GM23338 (cell line): Measurements from ENCODE around the gene XXYLT1. TPM values are rescaled to one million over a fixed set of nuclear protein-coding genes. Genes with fewer than 3 reads are reported as not detected.
A peak's percentile ranks its signal among the peaks of the same experiment; 100 is the strongest.

Experiments
- ATAC-seq: fragments of 200-7000 bp; cut with Tn5 transposase; 3 replicates; pipeline ENCODE4 v1.9.1; 2020
- DNase-seq: peaks from one replicate; pipeline ENCODE4 v3.0.0-alpha.2; 2015; ENCODE audit warnings: low spot score
- H2AFZ ChIP-seq: fragments of 200-600 bp; sonication (generic); 2 replicates; pipeline ENCODE4 v1.8.0; 2016; ENCODE audit warnings: antibody characterized with exemption, mild to moderate bottlenecking, moderate library complexity
- H3F3A ChIP-seq: fragments of 200-600 bp; sonication (generic); replicated peaks from 2 replicates; pipeline ENCODE4 v1.8.0; 2017; ENCODE audit warnings: antibody characterized with exemption, mixed run types, low read depth
- H3K27ac ChIP-seq: fragments of 200-600 bp; sonication (generic); 2 replicates; pipeline ENCODE4 v1.6.1; 2016; ENCODE audit warnings: low read depth
- H3K27me3 ChIP-seq: fragments of 200-600 bp; sonication (generic); 2 replicates; pipeline ENCODE4 v1.8.0; 2016; ENCODE audit warnings: mild to moderate bottlenecking, mixed run types, moderate library complexity; ENCODE audit not compliant: insufficient read depth
- H3K36me3 ChIP-seq: fragments of 200-600 bp; sonication (generic); 2 replicates; pipeline ENCODE4 v1.8.0; 2016; ENCODE audit warnings: mild to moderate bottlenecking; ENCODE audit not compliant: insufficient read depth
- H3K4me1 ChIP-seq: fragments of 200-600 bp; sonication (generic); 2 replicates; pipeline ENCODE4 v1.8.0; 2016; ENCODE audit warnings: mild to moderate bottlenecking, moderate library complexity; ENCODE audit not compliant: insufficient read depth
- H3K4me2 ChIP-seq: fragments of 200-600 bp; sonication (generic); 2 replicates; pipeline ENCODE4 v1.7.1; 2017; ENCODE audit warnings: mixed run types
- H3K4me3 ChIP-seq: fragments of 200-600 bp; sonication (generic); 2 replicates; pipeline ENCODE4 v1.6.1; 2016; ENCODE audit warnings: mixed run types
- H3K79me2 ChIP-seq: fragments of 200-600 bp; sonication (generic); replicated peaks from 2 replicates; pipeline ENCODE4 v1.8.0; 2017; ENCODE audit warnings: mild to moderate bottlenecking; ENCODE audit not compliant: insufficient read depth
- H3K9me2 ChIP-seq: fragments of 200-600 bp; sonication (generic); 2 replicates; pipeline ENCODE4 v1.8.0; 2017; ENCODE audit not compliant: insufficient read depth
- H4K20me1 ChIP-seq: fragments of 200-600 bp; sonication (generic); replicated peaks from 2 replicates; pipeline ENCODE4 v1.8.0; 2017; ENCODE audit warnings: mild to moderate bottlenecking; ENCODE audit not compliant: insufficient read depth
- H3K27ac Mint-ChIP-seq: 2 replicates; pipeline ENCODE4 v1.8.0; 2020; ENCODE audit warnings: inconsistent platforms, mild to moderate bottlenecking, moderate library complexity, mixed read lengths
- H3K27me3 Mint-ChIP-seq: 3 replicates; pipeline ENCODE4 v1.8.0; 2022; ENCODE audit warnings: low read depth, mild to moderate bottlenecking, moderate library complexity, mixed read lengths, inconsistent platforms; ENCODE audit not compliant: insufficient read depth, poor library complexity
- H3K36me3 Mint-ChIP-seq: 3 replicates; pipeline ENCODE4 v1.8.0; 2021; ENCODE audit warnings: low read depth, mild to moderate bottlenecking, inconsistent platforms, moderate library complexity, mixed read lengths
- H3K4me1 Mint-ChIP-seq: 3 replicates; pipeline ENCODE4 v1.8.0; 2020; ENCODE audit warnings: mild to moderate bottlenecking, inconsistent platforms, mixed read lengths
- H3K4me3 Mint-ChIP-seq: 3 replicates; pipeline ENCODE4 v1.8.0; 2021; ENCODE audit warnings: moderate library complexity, mild to moderate bottlenecking, inconsistent platforms, mixed read lengths
- H3K9me3 Mint-ChIP-seq: 3 replicates; pipeline ENCODE4 v1.8.0; 2020; ENCODE audit warnings: moderate library complexity, mild to moderate bottlenecking, inconsistent platforms, mixed read lengths
- CREB1 ChIP-seq: fragments of 250-450 bp; sonication (Bioruptor Pico); IDR thresholded peaks from 2 replicates; pipeline ENCODE4 v1.5.0; 2020; ENCODE audit warnings: low read depth, mild to moderate bottlenecking, moderate library complexity
- CTCF ChIP-seq, 2 experiments: fragments of 200-600 bp in 1 of 2; sonication (generic) in 1 of 2; conservative IDR thresholded peaks; 2 replicates each; pipeline versions ENCODE4 v1.5.1 to v1.6.1; 2016 to 2017; ENCODE audit warnings: antibody characterized with exemption in 2 of 2, low read depth in 2 of 2, mild to moderate bottlenecking in 2 of 2, moderate library complexity in 1 of 2
- ETS1 ChIP-seq: IDR thresholded peaks from 2 replicates; pipeline ENCODE4 v1.6.1; 2016; ENCODE audit warnings: antibody characterized with exemption
- EZH2phosphoT487 ChIP-seq: fragments of 200-600 bp; sonication (generic); IDR thresholded peaks from one replicate; pipeline ENCODE4 v1.8.1; 2018; ENCODE audit warnings: antibody characterized with exemption; ENCODE audit not compliant: unreplicated experiment
- JUNB ChIP-seq: IDR thresholded peaks from one replicate; pipeline ENCODE4 v1.6.1; 2016; ENCODE audit warnings: antibody characterized with exemption; ENCODE audit not compliant: unreplicated experiment
- POLR2AphosphoS5 ChIP-seq: IDR thresholded peaks from 2 replicates; pipeline ENCODE4 v1.6.1; 2016; ENCODE audit warnings: antibody characterized with exemption, low read depth
- STAT1 ChIP-seq: IDR thresholded peaks from one replicate; pipeline ENCODE4 v1.6.1; 2016; ENCODE audit warnings: antibody characterized with exemption; ENCODE audit not compliant: unreplicated experiment
- ZNF114 ChIP-seq: fragments of 250-450 bp; sonication (Bioruptor Pico); IDR thresholded peaks from 2 replicates; pipeline ENCODE4 v1.5.0; 2020; ENCODE audit warnings: mild to moderate bottlenecking, moderate library complexity
- ZNF331 ChIP-seq: fragments of 250-450 bp; sonication (Bioruptor Pico); IDR thresholded peaks from 2 replicates; pipeline ENCODE4 v1.5.0; 2020; ENCODE audit warnings: low read depth, mild to moderate bottlenecking, moderate library complexity
- ZNF462 ChIP-seq: fragments of 250-450 bp; sonication (Bioruptor Pico); IDR thresholded peaks from 2 replicates; pipeline ENCODE4 v1.5.0; 2020; ENCODE audit warnings: mild to moderate bottlenecking, moderate library complexity
- polyA plus RNA-seq: library from polyadenylated mRNA; unstranded; fragments of >200 nt; fragmentation: Nextera tagmentation; extraction: Ambion mirVana; gene quantifications from 2 replicates; pipeline ENCODE4 v1.2.1, GENCODE V29; 2016
- total RNA-seq: library from RNA; depleted of rRNA; stranded (reverse); fragments of >200 nt; shearing (Covaris generic); gene quantifications from 2 replicates; pipeline ENCODE4 v1.2.3, GENCODE V29; 2014

The XXYLT1 gene
- total and polyA plus RNA-seq, 2 experiments from 2014 or later = 13.5 to 34.8 TPM

GRCh38 chr3:195139091-195139875, 131.7 kb downstream of the XXYLT1 start:
- Histone ChIP-seq H2AFZ (no peak overlapping the region), H3K4me1 (no peaks in the 10 kb centered on the region), H3K9me2 (no peaks in the 10 kb centered on the region), H3F3A (no peaks in the 10 kb centered on the region), H3K27ac (no peak overlapping the region), H3K4me3 (no peak overlapping the region), H3K36me3 (no peaks in the 10 kb centered on the region), H3K79me2 (no peaks in the 10 kb centered on the region), H4K20me1 (no peaks in the 10 kb centered on the region), H3K27me3 (no peaks in the 10 kb centered on the region), H3K4me2 (no peak overlapping the region)
- Mint-ChIP-seq H3K27me3 (peaks cover 9% of the 10 kb centered on the region), H3K27ac (no peak overlapping the region), H3K36me3 (peaks cover 26% of the 10 kb centered on the region), H3K4me1 (no peaks in the 10 kb centered on the region), H3K9me3 (peaks cover 11% of the 10 kb centered on the region), H3K4me3 (no peak overlapping the region)
- ATAC-seq (no peak; the same call in 2 of the 3 replicates), DNase-seq (no peak)
- TF ChIP-seq ZNF114 = no peak

GRCh38 chr3:195137638-195138588, 133.0 kb downstream of the XXYLT1 start:
- H3K27ac Mint-ChIP-seq = peak overlapping the region; percentile 36; the same call in 1 of the 2 replicates
- ATAC-seq (no peak), DNase-seq (no peak)
- no peak overlapping the region for H3K4me3 Mint-ChIP-seq
- Histone ChIP-seq H3K27ac (no peak overlapping the region), H3K36me3 (no peaks in the 10 kb centered on the region), H4K20me1 (no peaks in the 10 kb centered on the region), H3K4me2 (no peak overlapping the region), H2AFZ (no peak overlapping the region), H3K9me2 (no peaks in the 10 kb centered on the region), H3K79me2 (no peaks in the 10 kb centered on the region), H3K4me3 (no peak overlapping the region), H3K27me3 (no peaks in the 10 kb centered on the region), H3F3A (no peaks in the 10 kb centered on the region), H3K4me1 (no peaks in the 10 kb centered on the region)
- peaks cover 11% of the 10 kb centered on the region for H3K9me3 Mint-ChIP-seq
- H3K27me3 Mint-ChIP-seq = peaks cover 9% of the 10 kb centered on the region
- H3K4me1 Mint-ChIP-seq = no peaks in the 10 kb centered on the region
- H3K36me3 Mint-ChIP-seq = peaks cover 26% of the 10 kb centered on the region
- TF ChIP-seq ZNF331 (no peak), CREB1 (CRISPR knock-in tag) (no peak), ETS1 (no peak), CTCF (conservative IDR thresholded peaks at IDR 0.05; ENCODE audit: low read depth in 2 of 2) (no peak), JUNB (no peak), STAT1 (no peak), EZH2phosphoT487 (no peak), POLR2AphosphoS5 (no peak), ZNF462 (CRISPR knock-in tag) (no peak), ZNF114 (no peak)
